Measurements from ENCODE around the gene PKD1L1. TPM values are rescaled to one million over a fixed set of nuclear protein-coding genes. Genes with fewer than 3 reads are reported as not detected.

Gene PKD1L1
- total RNA-seq, 1 experiment from 2014 or later = 0.17 TPM

DNA sequence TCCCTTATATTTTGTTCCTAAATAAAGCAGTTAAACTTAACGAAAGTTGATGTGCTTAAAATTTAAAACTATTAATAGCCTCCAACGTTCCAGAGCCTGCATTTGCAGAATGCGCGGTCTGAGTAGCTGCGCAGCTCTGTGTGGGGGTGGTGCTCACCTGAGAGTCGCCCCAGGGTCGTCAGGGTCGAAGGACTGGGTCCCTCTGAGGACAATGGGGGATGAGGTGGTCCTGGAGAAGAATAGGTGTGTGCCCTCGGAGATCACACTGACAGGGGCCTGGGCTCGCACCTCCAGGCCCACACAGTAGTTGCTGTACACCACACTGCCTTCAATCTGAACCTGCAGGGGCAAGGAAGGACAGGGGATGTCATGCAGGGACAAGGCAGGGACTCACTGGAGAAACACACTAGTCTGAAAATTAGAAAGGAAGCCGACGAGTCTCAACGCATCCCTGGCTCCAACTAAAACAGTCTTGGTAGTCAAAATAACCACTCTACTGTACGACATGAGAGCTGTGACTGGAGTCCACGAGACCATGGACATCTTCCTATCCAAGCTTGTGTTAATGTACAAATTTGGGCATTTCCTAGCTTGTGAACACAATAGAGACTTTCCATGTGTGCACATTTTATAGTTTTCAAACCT, 54.4 kb downstream of the PKD1L1 start:
- no peak overlapping the region for H3K18ac ChIP-seq (ENCODE audit: insufficient read length, low read depth, low read length)
- peaks cover 25 to 27% of the 10 kb centered on the region in 2 experiments for H3K4me1 Mint-ChIP-seq
- H3K79me1 ChIP-seq (ENCODE audit: insufficient read depth, low read depth, low read length, poor library complexity, severe bottlenecking) = no peaks in the 10 kb centered on the region
- H3K4me2 ChIP-seq (ENCODE audit: insufficient read depth, insufficient read length, low read length) = no peak overlapping the region
- H3K27ac ChIP-seq (ENCODE audit: insufficient read length, low read depth, low read length) = no peak overlapping the region
- H3K79me2 ChIP-seq (ENCODE audit: insufficient read depth, low read length) = no peaks in the 10 kb centered on the region
- H3K27me3 Mint-ChIP-seq (ENCODE audit: low read depth) = peaks cover 14% of the 10 kb centered on the region
- H3T11ph ChIP-seq (ENCODE audit: low read length) = no peak overlapping the region
- H3K4me1 ChIP-seq (ENCODE audit: insufficient read depth, low read length) = peaks cover 5% of the 10 kb centered on the region; the same call in 1 of the 2 replicates
- peaks cover 3% of the 10 kb centered on the region for H4K20me1 ChIP-seq (ENCODE audit: control insufficient read depth, insufficient read depth, insufficient read length)
- TF ChIP-seq, protein P1, sequence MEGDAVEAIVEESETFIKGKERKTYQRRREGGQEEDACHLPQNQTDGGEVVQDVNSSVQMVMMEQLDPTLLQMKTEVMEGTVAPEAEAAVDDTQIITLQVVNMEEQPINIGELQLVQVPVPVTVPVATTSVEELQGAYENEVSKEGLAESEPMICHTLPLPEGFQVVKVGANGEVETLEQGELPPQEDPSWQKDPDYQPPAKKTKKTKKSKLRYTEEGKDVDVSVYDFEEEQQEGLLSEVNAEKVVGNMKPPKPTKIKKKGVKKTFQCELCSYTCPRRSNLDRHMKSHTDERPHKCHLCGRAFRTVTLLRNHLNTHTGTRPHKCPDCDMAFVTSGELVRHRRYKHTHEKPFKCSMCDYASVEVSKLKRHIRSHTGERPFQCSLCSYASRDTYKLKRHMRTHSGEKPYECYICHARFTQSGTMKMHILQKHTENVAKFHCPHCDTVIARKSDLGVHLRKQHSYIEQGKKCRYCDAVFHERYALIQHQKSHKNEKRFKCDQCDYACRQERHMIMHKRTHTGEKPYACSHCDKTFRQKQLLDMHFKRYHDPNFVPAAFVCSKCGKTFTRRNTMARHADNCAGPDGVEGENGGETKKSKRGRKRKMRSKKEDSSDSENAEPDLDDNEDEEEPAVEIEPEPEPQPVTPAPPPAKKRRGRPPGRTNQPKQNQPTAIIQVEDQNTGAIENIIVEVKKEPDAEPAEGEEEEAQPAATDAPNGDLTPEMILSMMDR (conservative IDR thresholded peaks at IDR 0.05) = no peak
- no peak overlapping the region for H3K27ac Mint-ChIP-seq
- no peak overlapping the region for H3K9ac ChIP-seq (ENCODE audit: extremely low read depth, insufficient read length, low read length)
- H3K9me3 Mint-ChIP-seq = no peaks in the 10 kb centered on the region; a peak in 1 of 5 replicates
- no peak overlapping the region for H3K4ac ChIP-seq (ENCODE audit: low read depth, low read length)
- H2AK5ac ChIP-seq (ENCODE audit: insufficient read length, low read length) = no peak overlapping the region
- H3K23me2 ChIP-seq (ENCODE audit: insufficient read length, low read depth, low read length, poor library complexity, severe bottlenecking) = no peaks in the 10 kb centered on the region
- no peaks in the 10 kb centered on the region for H3K27me3 ChIP-seq (ENCODE audit: insufficient read depth, low read length)
- H2BK12ac ChIP-seq (ENCODE audit: insufficient read length, low read depth, low read length) = no peak overlapping the region
- no peak overlapping the region for H3K4me3 Mint-ChIP-seq
- H3K14ac ChIP-seq (ENCODE audit: insufficient read depth, low read length) = no peak overlapping the region
- H2BK20ac ChIP-seq (ENCODE audit: low read depth, low read length, poor library complexity, severe bottlenecking) = no peak overlapping the region
- H2AFZ ChIP-seq (ENCODE audit: low read length) = no peak overlapping the region
- DNase-seq = no peak
- no peak overlapping the region for H2BK5ac ChIP-seq (ENCODE audit: insufficient read length, low read length)
- H2BK120ac ChIP-seq (ENCODE audit: low read depth, low read length, poor library complexity, severe bottlenecking) = no peak overlapping the region
- no peak overlapping the region for H2BK15ac ChIP-seq (ENCODE audit: low read depth, low read length)
- no peak overlapping the region for H4K91ac ChIP-seq (ENCODE audit: insufficient read length, low read depth, low read length)
- no peak overlapping the region for H4K5ac ChIP-seq (ENCODE audit: insufficient read length, low read depth, low read length)
- WGBS (ENCODE audit: extremely low coverage, insufficient read length, low lambda C conversion rate) = no CpG with 5 or more reads among the region's 15 CpGs
- H3K56ac ChIP-seq (ENCODE audit: insufficient read length, low read depth, low read length) = no peak overlapping the region
- no peak overlapping the region for H4K8ac ChIP-seq (replicated peaks; ENCODE audit: insufficient read length, low read depth, low read length)
- H3K36me3 Mint-ChIP-seq (ENCODE audit: insufficient read depth in 1 of 3, low read depth in 3 of 3) = no peaks in the 10 kb centered on the region
- no peaks in the 10 kb centered on the region for H3K9me3 ChIP-seq (ENCODE audit: control insufficient read depth, low read depth, low read length)
- H3K23ac ChIP-seq (ENCODE audit: insufficient read length, low read depth, low read length) = no peak overlapping the region
